ENCODE results near the gene GGTLC3.
"Not testable (repeated sequence)": the region's sequence is repeated elsewhere in the genome, so short reads cannot be mapped to it uniquely, and the experiment has no call there.

GGTLC3 gene

DNA sequence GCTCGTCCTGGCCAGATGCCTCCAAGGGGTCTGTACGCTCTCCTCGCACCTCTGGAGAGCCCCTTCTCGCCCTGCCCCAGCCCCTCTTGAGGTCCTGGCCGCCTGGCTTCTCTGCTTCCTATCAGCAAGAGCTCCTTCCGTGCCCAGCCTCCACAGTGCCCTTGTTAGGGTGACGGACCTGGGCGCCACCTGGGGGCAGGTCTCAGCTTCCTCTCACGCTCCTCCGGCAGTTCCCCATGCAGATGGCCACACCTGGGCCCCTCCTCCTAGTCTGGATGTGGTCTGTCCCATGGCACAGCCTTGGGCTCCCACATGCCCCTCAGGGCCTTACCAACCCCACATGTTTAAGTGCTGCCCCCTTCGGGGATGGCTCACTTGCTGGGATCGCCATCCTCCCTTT is 16.4 kb upstream of the GGTLC3 start:
- not testable (repeated sequence) for H3K36me3 ChIP-seq (ENCODE audit: insufficient read depth, low read length); H3K4me1 ChIP-seq (ENCODE audit: insufficient read depth, low read length); H3K27me3 ChIP-seq (ENCODE audit: control insufficient read depth in 1 of 2, insufficient read depth in 2 of 2, low read length in 2 of 2); H3K27ac ChIP-seq (ENCODE audit: low read depth, low read length); H3K4me3 ChIP-seq (ENCODE audit: low read depth in 1 of 2, low read length in 2 of 2); H3K9me3 ChIP-seq (ENCODE audit: low read length); H3K9ac ChIP-seq (ENCODE audit: low read length)

DNA sequence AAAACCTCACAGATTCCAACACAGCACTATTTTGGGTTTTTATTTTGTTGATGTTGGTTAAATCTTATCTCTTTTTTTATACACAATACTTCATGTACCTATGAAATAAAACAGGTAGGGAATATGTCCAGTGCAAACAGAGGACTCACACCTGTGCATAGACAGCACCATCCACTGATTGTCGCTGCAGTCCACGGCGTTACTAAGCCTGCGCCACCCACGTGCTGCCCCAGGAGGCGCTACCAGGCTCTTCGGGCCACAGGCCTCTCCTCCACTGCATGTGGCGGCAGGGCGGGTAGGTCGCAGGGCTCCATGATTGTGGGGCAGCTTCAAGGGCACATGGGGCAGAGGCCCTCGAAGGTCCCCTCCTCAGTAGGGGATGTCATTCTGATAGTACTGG is 15.7 kb upstream of the GGTLC3 start:
- H3K36me3 ChIP-seq (ENCODE audit: insufficient read depth, low read length); H3K4me3 ChIP-seq (ENCODE audit: low read depth in 1 of 2, low read length in 2 of 2); H3K9me3 ChIP-seq (ENCODE audit: low read length); H3K9ac ChIP-seq (ENCODE audit: low read length); H3K27ac ChIP-seq (ENCODE audit: low read depth, low read length); H3K4me1 ChIP-seq (ENCODE audit: insufficient read depth, low read length); H3K27me3 ChIP-seq (ENCODE audit: control insufficient read depth in 1 of 2, insufficient read depth in 2 of 2, low read length in 2 of 2): not testable (repeated sequence)

DNA sequence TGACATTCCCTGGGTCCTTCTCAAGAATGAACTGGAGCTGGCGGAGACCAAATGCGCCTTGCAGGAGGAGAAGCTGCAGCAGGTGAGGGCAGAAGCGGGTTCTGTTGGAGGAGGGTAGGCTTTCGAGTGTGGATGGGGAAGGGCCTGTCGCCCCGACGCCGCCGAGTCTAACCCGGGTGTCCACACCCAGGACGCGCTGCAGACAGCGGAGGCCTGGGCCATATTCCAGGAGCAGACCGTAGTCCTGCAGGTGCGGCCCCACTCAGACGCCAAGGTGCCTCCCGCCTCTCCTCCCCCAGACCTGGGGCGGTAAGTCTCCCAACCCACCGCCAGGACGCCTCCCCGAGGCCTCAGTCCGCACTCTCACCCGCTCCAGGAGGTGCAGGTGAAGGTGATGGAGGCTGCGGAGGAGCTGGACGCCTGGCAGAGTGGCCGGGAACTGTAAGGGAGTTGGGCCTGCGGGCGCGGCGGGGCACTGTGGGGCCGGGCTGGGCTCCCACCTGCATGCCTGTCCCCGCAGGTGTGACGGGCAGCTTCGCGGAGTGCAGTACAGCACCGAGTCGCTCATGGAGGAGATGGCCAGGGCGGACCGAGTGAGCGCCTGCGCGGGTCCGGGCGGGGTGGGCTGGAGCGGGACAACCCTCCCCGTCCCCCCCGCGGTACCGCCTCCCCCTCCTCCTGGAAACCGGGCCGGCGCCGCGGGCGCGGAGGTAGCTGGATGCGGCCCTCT is 11.6 kb upstream of the GGTLC3 start:
- H3K27ac ChIP-seq (ENCODE audit: low read depth, low read length); H3K4me3 ChIP-seq (ENCODE audit: low read depth in 1 of 2, low read length in 2 of 2); H3K27me3 ChIP-seq (ENCODE audit: control insufficient read depth in 1 of 2, insufficient read depth in 2 of 2, low read length in 2 of 2); H3K36me3 ChIP-seq (ENCODE audit: insufficient read depth, low read length); H3K4me1 ChIP-seq (ENCODE audit: insufficient read depth, low read length); H3K9me3 ChIP-seq (ENCODE audit: low read length); H3K9ac ChIP-seq (ENCODE audit: low read length): not testable (repeated sequence)

DNA sequence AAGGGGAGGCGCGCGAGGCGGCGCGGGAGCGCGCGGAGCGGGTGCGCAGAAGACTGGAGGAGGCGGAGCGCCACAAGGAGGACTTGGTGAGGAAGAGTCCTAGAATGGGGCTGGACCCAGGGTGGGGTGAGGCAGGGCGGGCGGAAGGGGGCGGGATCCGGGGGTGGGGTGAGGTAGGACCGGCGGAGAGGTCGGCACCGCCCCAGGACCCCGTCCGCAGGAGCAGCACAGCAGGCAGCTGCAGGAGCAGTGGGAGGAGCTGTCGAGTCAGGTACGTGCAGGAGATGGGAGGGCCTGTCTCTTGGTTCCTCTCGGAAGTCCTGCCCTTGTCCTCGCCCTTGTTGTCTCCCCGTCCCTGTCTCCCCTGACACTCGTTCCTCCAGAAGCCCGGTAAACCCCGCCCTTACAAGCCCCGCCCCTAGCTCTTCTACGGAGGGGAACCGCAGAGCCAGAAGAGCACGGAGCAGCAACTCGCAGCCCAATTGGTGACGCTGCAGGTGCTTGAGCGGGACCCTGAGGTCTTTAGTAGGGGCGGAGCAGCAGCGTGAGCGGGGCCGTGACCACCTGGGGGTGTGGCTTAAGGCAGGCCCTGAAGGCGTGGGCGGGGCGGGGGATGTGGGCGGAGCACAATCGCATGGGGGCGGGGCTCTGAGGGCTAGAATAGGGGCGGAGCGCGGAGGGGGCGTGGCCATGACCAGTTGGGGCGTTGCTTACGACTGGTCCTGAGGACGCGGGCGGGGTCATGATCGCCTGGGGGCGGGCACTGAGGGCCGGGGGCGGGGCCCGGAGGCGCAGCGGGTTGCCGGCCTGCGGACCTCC is 10.8 kb upstream of the GGTLC3 start:
- H3K4me3 ChIP-seq (ENCODE audit: low read depth in 1 of 2, low read length in 2 of 2); H3K36me3 ChIP-seq (ENCODE audit: insufficient read depth, low read length); H3K4me1 ChIP-seq (ENCODE audit: insufficient read depth, low read length); H3K27ac ChIP-seq (ENCODE audit: low read depth, low read length); H3K27me3 ChIP-seq (ENCODE audit: control insufficient read depth in 1 of 2, insufficient read depth in 2 of 2, low read length in 2 of 2); H3K9me3 ChIP-seq (ENCODE audit: low read length); H3K9ac ChIP-seq (ENCODE audit: low read length): not testable (repeated sequence)

DNA sequence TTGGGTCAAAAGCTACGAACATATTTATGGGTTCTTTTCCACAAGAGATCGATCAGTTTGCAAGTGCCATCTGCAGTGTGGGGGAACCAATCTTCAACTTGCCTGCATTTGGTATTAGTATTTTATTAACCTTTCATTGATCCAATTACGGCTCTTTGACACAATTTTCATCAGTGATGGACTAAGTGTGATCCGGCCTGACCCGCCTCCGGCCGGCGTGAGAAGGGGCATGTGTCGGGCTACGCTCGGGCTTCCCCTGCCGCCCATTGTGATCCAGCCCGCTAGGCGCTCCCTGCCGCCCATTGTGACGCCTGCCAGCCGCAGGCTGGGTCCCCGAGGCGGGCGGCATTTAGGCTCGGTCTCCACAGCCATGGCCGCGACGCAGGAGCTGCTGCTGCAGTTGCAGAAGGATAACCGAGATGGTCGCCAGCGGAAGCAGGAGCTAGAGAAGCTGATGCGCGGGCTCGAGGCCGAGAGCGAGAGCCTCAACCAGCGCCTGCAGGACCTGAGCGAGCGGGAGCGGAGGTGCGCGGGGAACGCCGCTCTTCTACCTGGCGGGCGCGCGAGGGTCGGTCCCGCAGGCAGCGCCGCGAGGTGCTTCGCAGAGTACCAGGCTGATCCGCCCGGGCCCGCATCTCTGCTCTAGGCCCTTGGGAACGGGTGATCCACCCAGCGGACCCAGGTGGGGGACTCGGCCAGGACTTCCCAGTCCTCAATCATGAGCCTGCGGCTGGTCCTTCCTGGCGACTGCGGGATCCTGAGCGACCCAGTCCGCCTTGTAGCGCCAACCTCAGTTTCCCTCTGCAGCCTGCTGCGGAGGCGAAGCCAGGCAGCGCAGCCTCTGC is 10.0 kb upstream of the GGTLC3 start, which contains the start of gene TMEM191B:
TMEM191B (plus strand) TSS at position 51 of the 845 bp plus-strand sequence; CDS start at position 230, 179 bp downstream.
- H3K27ac ChIP-seq (ENCODE audit: low read depth, low read length); H3K4me3 ChIP-seq (ENCODE audit: low read depth in 1 of 2, low read length in 2 of 2); H3K9me3 ChIP-seq (ENCODE audit: low read length); H3K36me3 ChIP-seq (ENCODE audit: insufficient read depth, low read length); H3K4me1 ChIP-seq (ENCODE audit: insufficient read depth, low read length); H3K27me3 ChIP-seq (ENCODE audit: control insufficient read depth in 1 of 2, insufficient read depth in 2 of 2, low read length in 2 of 2); H3K9ac ChIP-seq (ENCODE audit: low read length): not testable (repeated sequence)

DNA sequence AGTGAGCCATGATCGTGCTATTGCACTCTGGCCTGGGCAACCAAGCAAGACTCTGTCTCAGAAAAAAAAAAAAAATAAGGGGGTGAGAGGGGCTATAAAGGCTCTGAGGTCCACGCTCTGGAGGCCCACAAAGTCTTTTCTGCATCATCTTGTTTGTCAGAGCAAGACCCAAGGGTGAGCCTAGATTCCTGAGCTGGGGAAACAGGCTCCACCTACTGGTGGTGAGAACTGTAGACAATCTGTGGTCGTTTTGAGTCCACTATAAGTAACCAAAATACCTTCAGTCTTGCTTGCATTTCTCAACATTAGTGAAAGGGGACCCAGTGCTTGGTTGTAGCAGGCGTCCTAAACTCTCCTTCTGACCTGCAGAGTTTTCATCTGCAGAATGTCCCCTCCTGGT is 5.4 kb upstream of the GGTLC3 start:
- H3K27me3 ChIP-seq (ENCODE audit: control insufficient read depth in 1 of 2, insufficient read depth in 2 of 2, low read length in 2 of 2); H3K9ac ChIP-seq (ENCODE audit: low read length); H3K4me3 ChIP-seq (ENCODE audit: low read depth in 1 of 2, low read length in 2 of 2); H3K4me1 ChIP-seq (ENCODE audit: insufficient read depth, low read length); H3K36me3 ChIP-seq (ENCODE audit: insufficient read depth, low read length); H3K27ac ChIP-seq (ENCODE audit: low read depth, low read length); H3K9me3 ChIP-seq (ENCODE audit: low read length): not testable (repeated sequence)

DNA sequence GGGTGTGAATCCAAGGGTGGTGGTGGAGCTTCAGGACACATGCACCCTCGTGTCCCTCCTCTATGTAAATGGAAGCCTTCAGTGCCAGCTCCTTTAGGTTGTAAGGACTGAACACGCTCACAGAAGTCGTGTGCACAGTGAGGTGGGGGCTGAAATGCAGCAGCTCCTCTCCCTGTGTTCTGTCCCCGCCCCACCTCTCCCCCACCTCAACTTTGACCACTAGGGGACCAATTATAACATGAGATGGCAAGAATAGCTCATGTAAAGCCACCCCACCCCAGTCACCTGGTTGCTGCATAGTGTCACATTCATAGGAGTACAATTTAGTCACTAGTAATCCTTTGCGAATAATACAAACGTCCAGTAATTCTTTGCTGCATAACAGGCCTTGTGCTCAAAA is 4.8 kb upstream of the GGTLC3 start:
- not testable (repeated sequence) for H3K4me1 ChIP-seq (ENCODE audit: insufficient read depth, low read length); H3K27me3 ChIP-seq (ENCODE audit: control insufficient read depth in 1 of 2, insufficient read depth in 2 of 2, low read length in 2 of 2); H3K9ac ChIP-seq (ENCODE audit: low read length); H3K4me3 ChIP-seq (ENCODE audit: low read depth in 1 of 2, low read length in 2 of 2); H3K36me3 ChIP-seq (ENCODE audit: insufficient read depth, low read length); H3K27ac ChIP-seq (ENCODE audit: low read depth, low read length); H3K9me3 ChIP-seq (ENCODE audit: low read length)

DNA sequence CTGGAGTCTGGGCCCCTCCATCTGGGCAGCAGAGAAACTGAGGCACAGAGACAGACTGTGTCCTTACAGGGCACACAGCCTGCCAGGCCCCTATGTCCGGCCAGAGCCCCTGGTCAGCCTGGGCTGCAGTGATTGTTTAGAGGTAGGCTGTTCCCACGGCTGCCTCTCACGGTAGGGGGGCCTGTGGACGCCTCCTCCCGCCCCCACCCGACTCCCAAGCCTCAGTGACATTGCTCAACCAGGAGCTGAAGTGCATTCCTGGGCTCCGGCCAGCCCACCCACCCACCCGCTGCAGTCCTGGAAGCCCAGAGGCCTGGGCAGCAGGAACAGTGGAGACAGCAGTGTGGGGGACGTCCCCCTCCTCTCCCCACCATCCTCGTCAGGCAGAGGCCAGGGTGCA is 4.5 kb downstream of the GGTLC3 start:
- not testable (repeated sequence) for H3K4me3 ChIP-seq (ENCODE audit: low read depth in 1 of 2, low read length in 2 of 2); H3K9me3 ChIP-seq (ENCODE audit: low read length); H3K27me3 ChIP-seq (ENCODE audit: control insufficient read depth in 1 of 2, insufficient read depth in 2 of 2, low read length in 2 of 2); H3K27ac ChIP-seq (ENCODE audit: low read depth, low read length); H3K36me3 ChIP-seq (ENCODE audit: insufficient read depth, low read length); H3K4me1 ChIP-seq (ENCODE audit: insufficient read depth, low read length); H3K9ac ChIP-seq (ENCODE audit: low read length)

DNA sequence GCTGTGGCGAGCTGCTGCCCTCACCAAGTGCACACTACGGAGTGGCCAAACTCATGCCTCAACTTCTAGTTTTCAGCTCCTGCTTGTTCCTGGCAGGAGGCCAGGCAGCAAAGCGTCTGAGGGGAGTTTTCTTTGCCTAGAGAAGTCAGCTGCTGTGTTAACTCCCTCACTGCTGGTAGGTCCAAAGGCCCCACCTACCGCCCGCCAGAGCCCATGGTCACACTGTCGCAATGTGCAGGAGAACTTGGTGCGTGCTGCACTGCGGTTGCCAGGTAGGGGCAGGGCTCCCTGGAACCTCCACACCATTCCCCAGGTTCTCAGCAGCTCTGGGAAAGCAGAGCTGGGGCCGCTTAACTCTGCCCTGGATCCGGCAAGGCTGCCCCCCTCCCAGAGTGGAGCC is 5.6 kb downstream of the GGTLC3 start:
- H3K4me1 ChIP-seq (ENCODE audit: insufficient read depth, low read length); H3K4me3 ChIP-seq (ENCODE audit: low read depth in 1 of 2, low read length in 2 of 2); H3K9me3 ChIP-seq (ENCODE audit: low read length); H3K27ac ChIP-seq (ENCODE audit: low read depth, low read length); H3K9ac ChIP-seq (ENCODE audit: low read length); H3K27me3 ChIP-seq (ENCODE audit: control insufficient read depth in 1 of 2, insufficient read depth in 2 of 2, low read length in 2 of 2); H3K36me3 ChIP-seq (ENCODE audit: insufficient read depth, low read length): not testable (repeated sequence)

DNA sequence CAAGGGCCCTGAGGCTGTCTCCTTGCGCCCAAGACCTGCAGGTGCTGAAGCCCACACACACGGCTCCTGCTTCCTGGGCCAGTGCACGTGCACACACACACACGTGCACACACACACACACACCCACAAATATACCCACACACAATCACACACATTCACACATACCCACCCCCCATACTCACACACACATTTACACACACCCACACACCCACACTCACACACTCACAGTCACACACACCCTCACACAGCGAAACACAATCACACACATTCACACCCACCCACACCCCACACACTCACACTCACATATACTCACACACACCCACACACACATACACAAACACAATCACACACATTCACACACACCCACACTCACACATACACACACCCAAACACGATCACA is 6.6 kb downstream of the GGTLC3 start:
- not testable (repeated sequence) for H3K27me3 ChIP-seq (ENCODE audit: control insufficient read depth in 1 of 2, insufficient read depth in 2 of 2, low read length in 2 of 2); H3K27ac ChIP-seq (ENCODE audit: low read depth, low read length); H3K4me1 ChIP-seq (ENCODE audit: insufficient read depth, low read length); H3K9me3 ChIP-seq (ENCODE audit: low read length); H3K9ac ChIP-seq (ENCODE audit: low read length); H3K4me3 ChIP-seq (ENCODE audit: low read depth in 1 of 2, low read length in 2 of 2); H3K36me3 ChIP-seq (ENCODE audit: insufficient read depth, low read length)

DNA sequence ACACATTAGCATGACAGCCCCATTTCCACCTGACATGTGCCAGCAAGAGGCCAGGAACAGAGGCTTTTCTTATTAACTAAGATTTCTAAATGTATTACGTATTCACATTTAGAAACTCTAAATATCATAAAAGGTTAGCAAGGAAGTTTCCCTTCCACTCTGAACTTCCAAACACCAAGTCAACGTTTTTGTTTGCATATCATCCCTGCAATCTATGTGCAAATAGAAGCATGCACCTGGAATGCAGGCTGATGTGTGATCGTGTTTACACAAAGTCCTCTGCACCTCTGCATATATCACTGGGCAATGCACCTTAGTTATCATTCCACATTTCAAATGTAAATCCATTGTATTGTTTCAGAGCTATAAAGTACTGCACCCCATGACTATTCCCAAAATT is 21.7 kb downstream of the GGTLC3 start:
- H3K4me1 ChIP-seq (ENCODE audit: insufficient read depth, low read length); H3K4me3 ChIP-seq (ENCODE audit: low read depth in 1 of 2, low read length in 2 of 2); H3K27ac ChIP-seq (ENCODE audit: low read depth, low read length): not testable (repeated sequence)

More for the DNA sequence above, 21.7 kb downstream of the GGTLC3 start:
- H3K9me3 ChIP-seq (ENCODE audit: low read length); H3K36me3 ChIP-seq (ENCODE audit: insufficient read depth, low read length); H3K27me3 ChIP-seq (ENCODE audit: control insufficient read depth in 1 of 2, insufficient read depth in 2 of 2, low read length in 2 of 2); H3K9ac ChIP-seq (ENCODE audit: low read length): not testable (repeated sequence)

Data from muscle layer of colon (tissue), 2 donors.